ENCODE results near the gene XRCC1. TPM values are rescaled to one million over a fixed set of nuclear protein-coding genes. Genes with fewer than 3 reads are reported as not detected.

XRCC1 gene
- total RNA-seq, 1 experiment from 2014 or later = 37.4 TPM

- TF ChIP-seq SP1 (IDR thresholded peaks at IDR 0.05; ENCODE audit: low read depth) (peak; percentile 36; the same call in 1 of the 2 replicates), RAD21 (IDR thresholded peaks at IDR 0.05; ENCODE audit: low read depth) (peak; percentile 40), TCF7L2 (IDR thresholded peaks at IDR 0.05; ENCODE audit: borderline replicate concordance, extremely low read depth, insufficient read depth, insufficient read length) (peak; percentile 87)
Observed at GRCh38 chr19:43503501-43504425, 71.6 kb downstream of the XRCC1 start (continued).

DNA sequence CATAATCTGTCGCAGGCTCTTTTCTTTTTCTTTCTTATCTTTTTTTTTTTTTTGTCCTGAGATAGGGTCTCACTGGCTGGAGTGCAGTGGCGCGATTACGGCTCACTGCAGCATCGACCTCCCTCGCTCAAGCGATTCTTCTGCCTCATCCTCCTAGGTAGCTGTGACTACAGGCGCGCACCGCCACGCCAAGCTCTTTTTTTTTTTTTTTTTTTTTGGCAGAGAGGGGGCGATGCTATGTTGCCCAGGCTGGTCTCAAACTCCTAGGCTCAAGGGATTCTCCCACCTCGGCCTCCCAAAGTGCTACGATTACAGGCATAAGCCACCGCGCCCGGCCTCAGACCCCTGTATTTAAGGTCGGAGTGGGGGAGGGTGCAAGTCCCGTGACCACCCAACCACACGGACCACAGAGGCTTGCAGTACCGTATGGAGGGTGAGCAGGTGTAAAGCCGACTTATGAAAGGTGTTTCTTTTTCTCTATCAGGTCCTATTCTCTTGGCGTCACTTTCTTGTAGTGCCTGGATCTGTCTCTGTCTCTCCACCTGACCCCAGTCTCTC is 72.8 kb downstream of the XRCC1 start:
- no TSS peak for BruUV-seq (replicated peaks)
- TF ChIP-seq POLR2A (IDR thresholded peaks at IDR 0.05; ENCODE audit: borderline replicate concordance, extremely low read depth, insufficient read depth, insufficient read length) = no peak
- no peak for TF ChIP-seq FOSL1 (IDR thresholded peaks at IDR 0.05; ENCODE audit: low read depth)
- no peak for TF ChIP-seq SP1 (IDR thresholded peaks at IDR 0.05; ENCODE audit: low read depth)
- TF ChIP-seq JUND (IDR thresholded peaks at IDR 0.05) = no peak
- TF ChIP-seq EZH2phosphoT487 (IDR thresholded peaks at IDR 0.05; ENCODE audit: borderline replicate concordance) = no peak
- TF ChIP-seq YY1 (IDR thresholded peaks at IDR 0.05; ENCODE audit: extremely low read depth, insufficient replicate concordance, low read depth, low read length) = no peak
- TF ChIP-seq, protein P1, sequence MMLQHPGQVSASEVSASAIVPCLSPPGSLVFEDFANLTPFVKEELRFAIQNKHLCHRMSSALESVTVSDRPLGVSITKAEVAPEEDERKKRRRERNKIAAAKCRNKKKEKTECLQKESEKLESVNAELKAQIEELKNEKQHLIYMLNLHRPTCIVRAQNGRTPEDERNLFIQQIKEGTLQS (IDR thresholded peaks at IDR 0.05) = no peak
- no peak for TF ChIP-seq EGR1 (IDR thresholded peaks at IDR 0.05; ENCODE audit: low read depth)
- no peak for TF ChIP-seq POLR2AphosphoS5 (IDR thresholded peaks at IDR 0.05; ENCODE audit: low read depth, low read length)
- no peak for TF ChIP-seq TCF7L2 (IDR thresholded peaks at IDR 0.05; ENCODE audit: borderline replicate concordance, extremely low read depth, insufficient read depth, insufficient read length)
- no peak for TF ChIP-seq ZFX (IDR thresholded peaks at IDR 0.05)
- TF ChIP-seq REST (IDR thresholded peaks at IDR 0.05; ENCODE audit: low read depth) = no peak
- TF ChIP-seq CBX3 (IDR thresholded peaks at IDR 0.05; ENCODE audit: low read depth) = no peak
- no peak for TF ChIP-seq RAD21 (IDR thresholded peaks at IDR 0.05; ENCODE audit: low read depth)
- TF ChIP-seq, protein P2, sequence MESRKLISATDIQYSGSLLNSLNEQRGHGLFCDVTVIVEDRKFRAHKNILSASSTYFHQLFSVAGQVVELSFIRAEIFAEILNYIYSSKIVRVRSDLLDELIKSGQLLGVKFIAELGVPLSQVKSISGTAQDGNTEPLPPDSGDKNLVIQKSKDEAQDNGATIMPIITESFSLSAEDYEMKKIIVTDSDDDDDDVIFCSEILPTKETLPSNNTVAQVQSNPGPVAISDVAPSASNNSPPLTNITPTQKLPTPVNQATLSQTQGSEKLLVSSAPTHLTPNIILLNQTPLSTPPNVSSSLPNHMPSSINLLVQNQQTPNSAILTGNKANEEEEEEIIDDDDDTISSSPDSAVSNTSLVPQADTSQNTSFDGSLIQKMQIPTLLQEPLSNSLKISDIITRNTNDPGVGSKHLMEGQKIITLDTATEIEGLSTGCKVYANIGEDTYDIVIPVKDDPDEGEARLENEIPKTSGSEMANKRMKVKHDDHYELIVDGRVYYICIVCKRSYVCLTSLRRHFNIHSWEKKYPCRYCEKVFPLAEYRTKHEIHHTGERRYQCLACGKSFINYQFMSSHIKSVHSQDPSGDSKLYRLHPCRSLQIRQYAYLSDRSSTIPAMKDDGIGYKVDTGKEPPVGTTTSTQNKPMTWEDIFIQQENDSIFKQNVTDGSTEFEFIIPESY (IDR thresholded peaks at IDR 0.05; ENCODE audit: extremely low read depth, insufficient replicate concordance, low read length) = no peak

More for the DNA sequence above, 72.8 kb downstream of the XRCC1 start:
- H3K9me2 ChIP-seq (ENCODE audit: insufficient read depth) = no peaks in the 10 kb centered on the region
- no peaks in the 10 kb centered on the region for H3K36me3 ChIP-seq (ENCODE audit: control insufficient read depth in 1 of 2, insufficient read depth in 2 of 2, low read length in 2 of 2)
- ChIA-PET POLR2A (no interaction called here), CTCF (no interaction called here), RAD21 (ENCODE audit: low non-redundant PET in 1 of 2, low total read pairs in 2 of 2, uncharacterized antibody in 2 of 2, unreplicated experiment in 2 of 2) (no interaction called here)
- no peaks in the 10 kb centered on the region for H3K9me3 ChIP-seq (ENCODE audit: control insufficient read depth in 1 of 2, insufficient read depth in 1 of 2, low read depth in 1 of 2, low read length in 2 of 2)
- no peak overlapping the region for H3K9ac ChIP-seq (ENCODE audit: low read length)
- no peaks in the 10 kb centered on the region for H3K27me3 ChIP-seq (ENCODE audit: insufficient read depth, low read length)
- ATAC-seq (no peak), DNase-seq (ENCODE audit: low read depth, low spot score) (no peak)
- no peaks in the 10 kb centered on the region for H3K79me2 ChIP-seq (ENCODE audit: insufficient read depth, low read length)
- H2AFZ ChIP-seq (ENCODE audit: low read depth, low read length, poor library complexity, severe bottlenecking) = no peak overlapping the region
- H3K27ac ChIP-seq (ENCODE audit: low read depth, low read length) = no peak overlapping the region
- H3K4me3 ChIP-seq (replicated peaks in 1 of 2; ENCODE audit: low read depth in 1 of 2, low read length in 2 of 2) = no peak overlapping the region; a peak in 1 of 4 replicates
- peak overlapping the region; percentile 100; the same call in 1 of the 2 replicates for H3K4me2 ChIP-seq (ENCODE audit: low read length)
- intact Hi-C loops (cut with micrococcal nuclease) = no loop called here
- peaks cover 9 to 20% of the 10 kb centered on the region in 2 experiments; a peak in 3 of 4 replicates for H3K4me1 ChIP-seq (ENCODE audit: control insufficient read depth in 1 of 2, insufficient read depth in 2 of 2, low read length in 2 of 2)
- no peaks in the 10 kb centered on the region for H4K20me1 ChIP-seq (ENCODE audit: insufficient read depth)

Measured in HCT116 (cell line).